Esophagus mucosa (tissue), 1 donor: Measurements from ENCODE around the gene VWA2. TPM values are rescaled to one million over a fixed set of nuclear protein-coding genes. Genes with fewer than 3 reads are reported as not detected.

Source experiments
- ATAC-seq: fragments of 200-7000 bp; cut with Tn5 transposase; one replicate; pipeline ENCODE4 v1.9.1; 2020
- total RNA-seq: library from RNA; stranded (reverse); gene quantifications from one replicate; pipeline ENCODE4 v1.2.4, GENCODE V29; 2023
- donor health status: DM: yes; HTN: yes; CAD: no.

Gene VWA2, protein sequence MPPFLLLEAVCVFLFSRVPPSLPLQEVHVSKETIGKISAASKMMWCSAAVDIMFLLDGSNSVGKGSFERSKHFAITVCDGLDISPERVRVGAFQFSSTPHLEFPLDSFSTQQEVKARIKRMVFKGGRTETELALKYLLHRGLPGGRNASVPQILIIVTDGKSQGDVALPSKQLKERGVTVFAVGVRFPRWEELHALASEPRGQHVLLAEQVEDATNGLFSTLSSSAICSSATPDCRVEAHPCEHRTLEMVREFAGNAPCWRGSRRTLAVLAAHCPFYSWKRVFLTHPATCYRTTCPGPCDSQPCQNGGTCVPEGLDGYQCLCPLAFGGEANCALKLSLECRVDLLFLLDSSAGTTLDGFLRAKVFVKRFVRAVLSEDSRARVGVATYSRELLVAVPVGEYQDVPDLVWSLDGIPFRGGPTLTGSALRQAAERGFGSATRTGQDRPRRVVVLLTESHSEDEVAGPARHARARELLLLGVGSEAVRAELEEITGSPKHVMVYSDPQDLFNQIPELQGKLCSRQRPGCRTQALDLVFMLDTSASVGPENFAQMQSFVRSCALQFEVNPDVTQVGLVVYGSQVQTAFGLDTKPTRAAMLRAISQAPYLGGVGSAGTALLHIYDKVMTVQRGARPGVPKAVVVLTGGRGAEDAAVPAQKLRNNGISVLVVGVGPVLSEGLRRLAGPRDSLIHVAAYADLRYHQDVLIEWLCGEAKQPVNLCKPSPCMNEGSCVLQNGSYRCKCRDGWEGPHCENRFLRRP
- 3.5 TPM for total RNA-seq

GRCh38 chr10:114239117-114239993, at the start of gene VWA2:
VWA2 (plus strand) TSS chr10:114239254; CDS start chr10:114248714, 9,460 bp downstream.
- ATAC-seq = peak; percentile 62

GRCh38 chr10:114189700-114190099, 49.4 kb upstream of the VWA2 start:
- ATAC-seq = no peak

DNA sequence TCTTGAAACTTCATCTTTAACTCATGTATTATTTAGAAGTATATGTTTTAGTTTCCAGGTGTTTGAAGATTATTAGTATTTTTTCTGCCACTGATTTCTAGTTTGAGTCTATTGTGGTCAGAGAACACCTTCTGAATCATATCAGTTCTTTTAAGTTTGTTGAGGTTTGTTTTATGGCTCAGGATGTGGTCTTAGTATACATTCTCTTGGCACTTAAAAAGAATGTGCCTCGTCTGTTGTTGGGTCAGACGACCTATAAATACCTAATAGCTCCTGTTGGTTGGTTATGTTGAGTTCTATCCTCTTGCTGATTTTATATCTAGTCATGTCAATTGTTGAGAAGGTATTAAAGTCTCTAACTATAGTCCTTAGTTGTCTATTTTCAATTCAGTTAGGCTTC, 44.0 kb upstream of the VWA2 start:
- no peak for ATAC-seq

- ATAC-seq = no peak
These were observed 39.8 kb upstream of the VWA2 start for GRCh38 chr10:114199239-114199638.

GRCh38 chr10:114202812-114203211, 36.2 kb upstream of the VWA2 start:
- no peak for ATAC-seq

DNA sequence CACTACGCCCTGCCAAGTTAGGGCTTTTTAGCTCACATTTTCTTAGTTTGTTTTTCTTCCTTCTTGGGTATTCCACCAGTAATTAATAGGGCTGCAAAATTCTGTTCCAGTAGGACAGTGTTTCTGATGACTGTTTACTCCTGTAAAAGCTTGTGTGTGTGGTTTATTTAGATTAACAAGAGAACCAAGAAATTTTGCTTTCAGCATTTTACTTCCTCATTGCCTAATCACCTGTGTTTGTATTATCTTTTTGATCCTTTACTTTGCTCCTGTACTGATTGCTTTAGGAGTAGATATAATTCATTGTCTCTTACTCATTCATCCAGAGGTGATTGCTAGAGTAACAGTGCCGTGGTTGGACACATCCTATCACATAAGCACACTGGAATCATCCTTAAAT, 32.2 kb upstream of the VWA2 start:
- peak; percentile 26 for ATAC-seq

- no peak for ATAC-seq
These were observed 31.7 kb upstream of the VWA2 start for GRCh38 chr10:114207349-114207748.

GRCh38 chr10:114208351-114208750, 30.7 kb upstream of the VWA2 start:
- no peak for ATAC-seq

GRCh38 chr10:114212153-114212552, 26.9 kb upstream of the VWA2 start:
- no peak for ATAC-seq

GRCh38 chr10:114215033-114215432, 24.0 kb upstream of the VWA2 start:
- ATAC-seq = no peak

GRCh38 chr10:114220281-114220680, 18.8 kb upstream of the VWA2 start:
- ATAC-seq = no peak

- no peak for ATAC-seq
These were observed 17.8 kb upstream of the VWA2 start for GRCh38 chr10:114221235-114221634.

DNA sequence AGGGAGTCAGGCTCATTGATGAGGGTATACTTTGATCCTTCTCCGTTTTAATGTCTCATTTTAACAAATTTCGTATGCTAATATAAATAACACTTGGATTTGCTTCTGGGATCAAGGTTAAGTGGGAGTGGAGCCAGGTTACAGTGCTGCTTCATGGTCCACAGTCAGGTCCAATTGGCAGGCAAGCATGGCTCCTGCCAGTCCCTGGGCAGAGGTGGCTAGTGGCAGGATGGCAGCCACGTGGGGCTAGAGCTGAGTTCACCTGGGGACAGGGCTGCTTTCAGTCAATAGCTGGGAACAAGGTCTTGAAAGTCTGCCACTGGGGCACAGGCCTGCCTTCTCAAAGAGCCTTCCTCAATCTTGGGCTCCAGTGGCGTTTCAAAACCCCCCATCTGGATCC, 16.0 kb upstream of the VWA2 start:
- ATAC-seq = no peak

DNA sequence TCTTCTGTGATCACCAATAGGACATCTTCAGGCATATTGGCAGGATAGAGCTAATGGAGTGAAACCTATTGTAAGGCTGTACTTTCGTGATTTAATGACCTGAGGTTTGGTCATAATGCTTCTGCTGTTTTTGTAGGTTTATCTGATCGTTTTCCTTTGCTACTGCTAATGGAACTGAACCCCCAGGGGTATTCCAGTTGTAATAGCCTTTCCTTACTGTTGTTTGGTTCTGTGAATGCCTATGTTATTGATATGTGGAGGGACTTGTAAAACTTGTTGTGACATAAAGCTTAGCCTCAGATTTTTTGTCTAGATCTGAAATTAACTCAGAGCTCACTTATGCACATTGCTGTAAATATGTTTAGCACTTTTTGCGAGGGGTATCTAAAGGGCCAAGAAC, 10.9 kb upstream of the VWA2 start:
- ATAC-seq = no peak

DNA sequence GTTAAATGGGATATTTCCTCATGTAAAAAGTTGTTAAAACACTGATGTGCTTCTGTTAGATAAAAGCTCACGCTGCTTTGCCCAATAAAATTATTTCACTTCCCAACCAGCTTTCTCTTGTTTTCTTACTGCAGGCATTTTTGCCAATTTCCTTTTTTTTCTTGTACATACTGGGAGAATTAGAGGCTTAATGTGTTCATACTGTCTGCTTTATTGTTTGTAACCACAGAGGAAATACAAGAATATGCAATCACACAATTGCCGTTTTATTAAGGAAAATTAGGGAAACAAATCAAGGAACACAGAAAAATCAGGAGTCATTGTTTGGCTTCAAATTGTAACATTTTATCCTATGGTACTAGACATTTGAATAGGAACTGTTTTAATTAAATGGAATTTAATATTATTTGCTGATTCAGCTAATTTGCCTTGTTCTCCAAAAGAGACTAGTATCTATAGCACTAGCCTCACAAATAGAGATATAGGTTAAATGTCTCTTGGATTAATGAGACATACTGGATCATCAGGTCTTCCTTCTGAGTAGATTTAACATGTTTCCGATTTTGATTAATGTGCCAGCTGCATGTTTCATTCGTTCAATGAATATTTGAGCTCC, 6.4 kb upstream of the VWA2 start:
- no peak for ATAC-seq

GRCh38 chr10:114233482-114233881, 5.6 kb upstream of the VWA2 start:
- ATAC-seq = no peak

DNA sequence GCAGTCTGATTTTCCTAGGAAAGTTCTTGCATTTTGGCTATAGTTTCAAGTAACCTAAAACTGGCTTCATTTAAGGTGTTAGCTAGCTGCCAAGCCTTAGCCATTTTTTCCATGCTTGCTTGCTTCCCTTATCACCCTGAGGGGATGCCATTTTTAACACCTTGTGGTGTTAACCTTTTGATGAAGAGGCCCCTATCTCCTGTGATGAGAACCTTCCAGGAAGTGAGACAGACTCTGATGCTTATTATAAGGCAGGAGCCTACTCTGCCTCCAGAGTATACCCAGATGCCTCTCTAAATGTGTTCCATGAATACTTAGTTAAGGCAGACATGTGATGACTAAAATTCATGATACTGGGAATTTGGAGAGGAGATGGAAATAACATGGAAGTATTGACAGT, 4.9 kb upstream of the VWA2 start:
- no peak for ATAC-seq

DNA sequence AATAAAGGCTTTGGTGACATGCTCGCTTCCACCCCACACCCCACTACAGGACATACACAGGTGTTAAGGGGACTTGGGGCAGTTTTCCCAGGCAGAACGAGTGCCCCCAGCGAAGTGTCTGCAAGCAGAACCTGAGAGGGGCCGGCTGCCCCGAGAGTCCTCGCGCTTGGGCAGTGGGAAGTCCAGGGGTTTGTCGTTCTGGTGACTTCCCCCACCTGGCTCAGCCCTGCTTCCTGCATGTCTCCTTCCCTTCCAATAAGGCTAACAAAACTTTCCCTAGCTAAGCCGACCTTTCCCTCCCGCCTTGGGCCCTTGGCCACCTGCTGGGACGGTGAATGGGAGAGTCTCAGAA, 916 bp downstream of the VWA2 start:
- ATAC-seq = peak; percentile 11

GRCh38 chr10:114242235-114242634, 3.2 kb downstream of the VWA2 start:
- no peak for ATAC-seq

DNA sequence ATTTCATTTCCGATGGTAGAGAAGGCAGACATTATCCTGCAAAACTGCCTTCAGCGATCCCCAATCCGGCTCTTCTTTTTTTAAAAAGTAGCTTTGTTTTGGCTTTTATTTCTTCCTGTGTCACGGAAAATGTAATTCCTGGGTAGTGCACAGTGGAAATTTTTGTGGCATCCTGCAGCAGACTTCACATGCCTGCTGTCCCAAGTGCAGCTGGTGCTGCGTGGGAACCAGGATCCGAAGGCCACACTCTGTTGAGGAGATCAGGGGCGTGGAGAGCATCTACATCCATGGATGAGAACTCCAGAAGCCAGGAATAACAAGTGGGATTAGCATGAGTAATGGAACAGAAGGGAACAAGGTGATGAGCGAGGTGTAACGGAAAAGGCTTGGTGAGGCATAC, 4.6 kb downstream of the VWA2 start:
- no peak for ATAC-seq

DNA sequence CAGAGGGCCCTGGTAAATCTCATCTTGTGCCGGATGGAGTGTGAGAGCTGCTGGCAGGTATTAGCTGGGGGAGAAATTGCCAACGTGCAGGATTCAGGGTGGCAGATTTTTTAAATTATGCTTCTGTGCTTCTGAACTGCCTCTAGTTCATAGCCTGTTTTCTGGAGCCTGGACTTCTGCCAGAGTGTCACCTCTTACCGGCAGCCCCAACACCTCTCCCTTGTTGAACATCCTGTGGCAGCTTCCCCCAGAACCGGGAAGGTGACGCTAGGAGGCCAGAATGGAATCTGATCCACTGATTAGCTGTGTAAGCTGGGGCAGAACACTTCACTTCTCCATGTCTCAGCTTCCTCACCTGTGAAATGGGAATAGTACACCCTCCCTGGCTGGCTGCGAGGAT, 5.1 kb downstream of the VWA2 start:
- ATAC-seq = no peak

GRCh38 chr10:114245121-114245791, 6.2 kb downstream of the VWA2 start:
- ATAC-seq = peak; percentile 90
